Measurements from ENCODE around the gene ZNF598. TPM values are rescaled to one million over a fixed set of nuclear protein-coding genes. Genes with fewer than 3 reads are reported as not detected.

The ZNF598 gene
- total and polyA plus RNA-seq, 2 of the 13 experiments (the other 11 are each of a cell fraction or from before 2014, with no cell fraction given), result 13.5 to 14.2 TPM

DNA sequence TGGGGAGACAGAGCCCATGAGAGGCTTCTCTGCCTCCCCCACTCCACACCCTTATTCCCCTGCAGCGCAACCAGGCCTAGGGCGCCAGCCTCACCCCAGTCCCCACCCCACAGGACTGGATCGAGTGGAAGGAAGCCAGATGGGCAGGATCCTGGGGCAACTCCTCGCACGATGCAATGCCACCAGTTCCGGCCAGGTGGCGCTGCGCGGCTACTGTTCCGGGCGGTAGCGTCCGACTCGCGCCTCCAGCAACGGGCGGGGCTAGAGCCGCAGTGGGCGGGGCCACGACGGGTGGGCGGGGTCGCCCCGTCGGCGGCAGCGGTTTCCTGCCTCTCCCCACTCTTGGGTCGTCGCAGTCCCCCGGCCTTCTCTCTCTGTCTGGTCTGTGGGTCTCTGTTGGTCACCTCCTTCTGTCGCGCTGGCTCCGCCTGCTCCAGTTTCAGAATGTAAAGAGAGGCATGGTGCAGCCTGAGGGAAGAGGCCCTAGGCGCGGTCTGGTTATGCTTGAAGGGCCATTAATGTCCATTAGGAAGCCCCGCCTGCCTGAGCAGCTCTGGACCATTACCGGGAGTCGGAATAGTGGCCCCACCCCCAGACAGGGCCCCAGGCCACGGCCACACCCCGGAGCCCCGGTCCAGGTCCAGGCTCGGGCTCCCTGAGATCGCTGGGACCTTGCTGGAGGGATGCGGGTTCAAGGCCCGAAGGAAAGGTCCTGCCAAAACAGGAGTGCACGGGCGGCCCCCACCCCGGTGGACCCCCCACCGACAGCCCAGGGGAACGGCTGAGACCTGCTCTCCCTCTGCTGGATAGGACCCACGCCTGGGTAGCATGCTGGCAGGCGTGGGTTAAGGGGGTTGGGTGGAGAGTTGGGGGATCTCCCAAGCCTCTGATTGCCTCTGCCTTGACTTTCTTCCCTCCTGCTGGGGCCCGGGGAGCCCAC is 13.7 kb upstream of the ZNF598 start:
- H2AFZ ChIP-seq (ENCODE audit: low read length), result no peak overlapping the region
- DNase-seq (ENCODE audit: low spot score) (peak; percentile 75), FAIRE-seq (peak; percentile 63), ATAC-seq (peak; percentile 55)
- peak overlapping the region; percentile 84 for H3K4me2 ChIP-seq (ENCODE audit: low read depth, low read length)
- H3K36me3 ChIP-seq (replicated peaks in 1 of 2; ENCODE audit: control insufficient read depth in 1 of 2, insufficient read depth in 2 of 2, low read length in 2 of 2), result no peaks in the 10 kb centered on the region
- peak overlapping the region; percentile 58 for H3K9ac ChIP-seq (ENCODE audit: insufficient read depth, low read depth, low read length)
- H3K79me2 ChIP-seq (ENCODE audit: insufficient read depth, low read length), result peaks cover 3% of the 10 kb centered on the region
- peak overlapping the region; percentile 42 to 68 (median 49); a peak in 5 of 6 replicates for H3K4me3 ChIP-seq (replicated peaks in 1 of 3; ENCODE audit: insufficient read depth in 1 of 3, low read depth in 2 of 3, low read length in 3 of 3)
- 1% methylated on average over 15 of the region's 53 CpGs for WGBS (ENCODE audit: low lambda C conversion rate)
- ChIA-PET POLR2A (interaction anchor here (0.7 to 6.2 kb wide), 10 partner anchors 8 to 132 kb away, joined by 3 to 62 read pairs (median 6); partner anchors contain the start of genes NTHL1, RPS2, TRAF7 and TSC2), CTCF (ENCODE audit: low intra/inter-chr PET ratio, low total read pairs) (interaction anchor here (1.5 to 1.9 kb wide), 3 partner anchors 24 to 117 kb away, joined by 7 to 15 read pairs (median 9); partner anchors contain the start of genes NTHL1 and TSC2)
- peaks cover 70% of the 10 kb centered on the region for H3K4me1 ChIP-seq (ENCODE audit: insufficient read depth, low read length)
- no peak overlapping the region for H3K27ac ChIP-seq (ENCODE audit: extremely low read length, insufficient read depth, low read length)
- H4K20me1 ChIP-seq (ENCODE audit: insufficient read depth, low read length), result 0 out of 2 replicates have a peak, but pooled peaks cover 6% of the 10 kb centered on the region
- BruUV-seq (replicated peaks), result no TSS peak
- intact Hi-C loops (cut with micrococcal nuclease; ENCODE audit: unreplicated experiment) (loop anchor here (1.0 kb wide), 2 partner anchors 33 to 130 kb away; no protein-coding TSS in a partner anchor), in situ Hi-C loops (cut with HindIII; ENCODE audit: extremely low pct_ligation_motif_present, low pct_unique_long_range_greater_than_20kb) (loop anchor here (5.0 kb wide), 3 partner anchors 34 to 124 kb away; partner anchors contain the start of gene RAB26)
- H3K27me3 ChIP-seq (ENCODE audit: control insufficient read depth in 1 of 2, insufficient read depth in 2 of 2, low read length in 2 of 2), result peaks cover 3 to 29% of the 10 kb centered on the region in 2 experiments; a peak in 4 of 5 replicates
- H3K9me3 ChIP-seq (ENCODE audit: low read length), result no peaks in the 10 kb centered on the region
- no peak for TF ChIP-seq IRX3 (CRISPR knock-in tag; IDR thresholded peaks at IDR 0.05; ENCODE audit: borderline replicate concordance, low read depth)
- TF ChIP-seq, protein P1, sequence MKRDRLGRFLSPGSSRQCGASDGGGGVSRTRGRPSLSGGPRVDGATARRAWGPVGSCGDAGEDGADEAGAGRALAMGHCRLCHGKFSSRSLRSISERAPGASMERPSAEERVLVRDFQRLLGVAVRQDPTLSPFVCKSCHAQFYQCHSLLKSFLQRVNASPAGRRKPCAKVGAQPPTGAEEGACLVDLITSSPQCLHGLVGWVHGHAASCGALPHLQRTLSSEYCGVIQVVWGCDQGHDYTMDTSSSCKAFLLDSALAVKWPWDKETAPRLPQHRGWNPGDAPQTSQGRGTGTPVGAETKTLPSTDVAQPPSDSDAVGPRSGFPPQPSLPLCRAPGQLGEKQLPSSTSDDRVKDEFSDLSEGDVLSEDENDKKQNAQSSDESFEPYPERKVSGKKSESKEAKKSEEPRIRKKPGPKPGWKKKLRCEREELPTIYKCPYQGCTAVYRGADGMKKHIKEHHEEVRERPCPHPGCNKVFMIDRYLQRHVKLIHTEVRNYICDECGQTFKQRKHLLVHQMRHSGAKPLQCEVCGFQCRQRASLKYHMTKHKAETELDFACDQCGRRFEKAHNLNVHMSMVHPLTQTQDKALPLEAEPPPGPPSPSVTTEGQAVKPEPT (CRISPR knock-in tag; IDR thresholded peaks at IDR 0.05; ENCODE audit: low read depth), result no peak
- no peak for TF ChIP-seq SMYD3 (CRISPR knock-in tag; IDR thresholded peaks at IDR 0.05)
- peak; percentile 34; the same call in 1 of the 2 replicates for TF ChIP-seq NFYC (CRISPR knock-in tag; IDR thresholded peaks at IDR 0.05)
- TF ChIP-seq ZNF556 (CRISPR knock-in tag; IDR thresholded peaks at IDR 0.05; ENCODE audit: borderline replicate concordance), result no peak
- peak; percentile 52; the same call in 1 of the 2 replicates for TF ChIP-seq FOXO1 (CRISPR knock-in tag; IDR thresholded peaks at IDR 0.05)
- no peak for TF ChIP-seq TRAFD1 (CRISPR knock-in tag; IDR thresholded peaks at IDR 0.05; ENCODE audit: borderline replicate concordance)
- TF ChIP-seq JDP2 (CRISPR knock-in tag; IDR thresholded peaks at IDR 0.05; ENCODE audit: borderline replicate concordance), result no peak
- no peak for TF ChIP-seq ARNT (IDR thresholded peaks at IDR 0.05)
- TF ChIP-seq THYN1 (CRISPR knock-in tag; IDR thresholded peaks at IDR 0.05; ENCODE audit: borderline replicate concordance, low read depth), result 0 out of 2 replicates have a peak, but pooled peaks have one; percentile 19
- peak; percentile 84 for TF ChIP-seq ZNF777 (CRISPR knock-in tag; IDR thresholded peaks at IDR 0.05)
- no peak for TF ChIP-seq CREM (IDR thresholded peaks at IDR 0.05)
- no peak for TF ChIP-seq CREM (CRISPR knock-in tag; IDR thresholded peaks at IDR 0.05)
- peak; percentile 32; the same call in 1 of the 2 replicates for TF ChIP-seq TARDBP (CRISPR knock-in tag; IDR thresholded peaks at IDR 0.05)
- TF ChIP-seq TBX3 (IDR thresholded peaks at IDR 0.05; ENCODE audit: borderline replicate concordance), result no peak
- no peak for TF ChIP-seq BATF2 (CRISPR knock-in tag; IDR thresholded peaks at IDR 0.05)
- TF ChIP-seq ZSCAN30 (CRISPR knock-in tag; IDR thresholded peaks at IDR 0.05), result no peak
- no peak for TF ChIP-seq CC2D1A (CRISPR knock-in tag; IDR thresholded peaks at IDR 0.05)
- peak; percentile 74; the same call in 1 of the 3 replicates for TF ChIP-seq MXI1 (IDR thresholded peaks at IDR 0.05; ENCODE audit: borderline replicate concordance, low read depth, low read length)

Data from HepG2 (cell line).